ENCODE results near the gene ME1.
A peak's percentile ranks its signal among the peaks of the same experiment; 100 is the strongest.
"Not testable (repeated sequence)": the region's sequence is repeated elsewhere in the genome, so short reads cannot be mapped to it uniquely, and the experiment has no call there.

ME1 gene

GRCh38 chr6:83303426-83303825 is 127.4 kb downstream of the ME1 start:
- Histone ChIP-seq H3K27me3 (replicated peaks; ENCODE audit: control insufficient read depth, insufficient read depth, low read length) (no peaks in the 10 kb centered on the region), H3K9ac (ENCODE audit: low read length) (peak overlapping the region; percentile 29), H3K4me3 (ENCODE audit: low read length) (no peak overlapping the region), H3K4me1 (ENCODE audit: control insufficient read depth, insufficient read depth, low read length) (peaks cover 13% of the 10 kb centered on the region), H3K36me3 (ENCODE audit: control insufficient read depth, insufficient read depth, low read length, severe bottlenecking) (peaks cover 68% of the 10 kb centered on the region), H3K9me3 (ENCODE audit: control insufficient read depth, low read length) (no peaks in the 10 kb centered on the region)
- DNase-seq (ENCODE audit: low read depth) = no peak

- Histone ChIP-seq H3K36me3 (ENCODE audit: control insufficient read depth, insufficient read depth, low read length, severe bottlenecking) (peaks cover 70% of the 10 kb centered on the region), H3K27me3 (replicated peaks; ENCODE audit: control insufficient read depth, insufficient read depth, low read length) (no peaks in the 10 kb centered on the region), H3K9me3 (ENCODE audit: control insufficient read depth, low read length) (no peaks in the 10 kb centered on the region), H3K9ac (ENCODE audit: low read length) (no peak overlapping the region), H3K4me1 (ENCODE audit: control insufficient read depth, insufficient read depth, low read length) (peaks cover 8% of the 10 kb centered on the region), H3K4me3 (ENCODE audit: low read length) (no peak overlapping the region)
- no peak for DNase-seq (ENCODE audit: low read depth)
Measured at GRCh38 chr6:83294676-83295075, 136.2 kb downstream of the ME1 start.

DNA sequence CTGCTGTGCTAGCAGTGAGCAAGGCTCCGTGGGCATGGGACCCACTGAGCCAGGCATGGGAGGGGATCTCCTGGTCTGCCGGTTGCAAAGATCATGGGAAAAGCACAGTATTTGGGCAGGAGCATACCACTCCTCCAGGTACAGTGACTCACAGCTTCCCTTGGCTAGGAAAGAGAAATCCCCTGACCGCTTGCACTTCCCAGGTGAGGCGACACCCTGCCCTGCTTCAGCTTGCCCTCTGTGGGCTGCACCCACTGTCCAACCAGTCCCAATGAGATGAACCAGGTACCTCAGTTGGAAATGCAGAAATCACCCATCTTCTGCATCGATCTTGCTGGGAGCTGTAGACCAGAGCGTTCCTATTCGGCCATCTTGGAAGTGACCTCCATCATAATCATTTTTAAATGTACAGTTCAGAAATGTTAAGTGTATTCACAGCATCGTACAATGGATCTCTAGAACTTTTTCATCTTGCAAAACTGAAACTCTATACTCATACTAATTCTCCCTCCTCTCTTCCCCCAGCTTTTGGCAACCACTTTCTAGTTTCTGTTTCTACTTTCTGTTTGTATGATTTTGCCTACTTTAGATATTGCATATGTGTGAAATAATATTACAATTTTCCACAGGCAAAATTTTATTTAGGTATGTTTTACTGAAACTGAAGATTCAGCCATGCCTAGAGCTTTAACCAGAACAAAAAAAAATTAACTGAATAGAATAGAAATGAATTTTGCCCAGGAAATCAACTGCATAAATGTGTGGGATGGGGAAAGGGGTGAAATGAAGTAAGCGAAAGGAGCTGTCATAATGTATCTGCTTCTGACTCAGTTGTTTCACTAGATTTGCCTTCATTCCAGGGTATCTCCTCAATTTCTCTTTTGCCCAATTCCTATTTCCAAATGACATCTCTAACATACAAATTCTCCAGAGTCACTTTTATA is 137.7 kb downstream of the ME1 start:
- peaks cover 62% of the 10 kb centered on the region for H3K36me3 ChIP-seq (ENCODE audit: control insufficient read depth, insufficient read depth, low read length, severe bottlenecking)
- H3K4me1 ChIP-seq (ENCODE audit: control insufficient read depth, insufficient read depth, low read length) = peaks cover 8% of the 10 kb centered on the region
- H3K9ac ChIP-seq (ENCODE audit: low read length) = peak overlapping the region; percentile 14
- no peak for DNase-seq (ENCODE audit: low read depth)
- no peaks in the 10 kb centered on the region for H3K9me3 ChIP-seq (ENCODE audit: control insufficient read depth, low read length)
- H3K4me3 ChIP-seq (ENCODE audit: low read length) = peak overlapping the region; percentile 56
- no peaks in the 10 kb centered on the region for H3K27me3 ChIP-seq (replicated peaks; ENCODE audit: control insufficient read depth, insufficient read depth, low read length)

DNA sequence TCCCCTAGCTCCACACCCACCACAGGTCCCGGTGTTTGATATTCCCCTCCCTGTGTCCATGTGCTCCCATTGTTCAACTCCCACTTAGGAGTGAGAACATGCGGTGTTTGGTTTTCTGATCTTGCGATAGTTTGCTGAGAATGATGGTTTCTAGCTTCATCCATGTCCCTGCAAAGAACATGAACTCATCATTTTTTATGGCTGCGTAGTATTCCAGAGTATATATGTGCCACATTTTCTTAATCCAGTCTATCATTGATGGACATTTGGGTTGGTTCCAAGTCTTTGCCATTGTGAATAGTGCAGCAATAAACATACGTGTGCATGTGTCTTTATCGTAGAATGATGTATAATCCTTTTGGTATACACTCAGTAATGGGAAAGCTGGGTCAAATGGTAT is 143.6 kb downstream of the ME1 start:
- not testable (repeated sequence) for H3K4me3 ChIP-seq (ENCODE audit: low read length); H3K27me3 ChIP-seq (replicated peaks; ENCODE audit: control insufficient read depth, insufficient read depth, low read length); H3K9me3 ChIP-seq (ENCODE audit: control insufficient read depth, low read length); DNase-seq (ENCODE audit: low read depth); H3K4me1 ChIP-seq (ENCODE audit: control insufficient read depth, insufficient read depth, low read length); H3K9ac ChIP-seq (ENCODE audit: low read length)
- H3K36me3 ChIP-seq (ENCODE audit: control insufficient read depth, insufficient read depth, low read length, severe bottlenecking) = peaks cover 21% of the 10 kb centered on the region

GRCh38 chr6:83285917-83286316 is 144.9 kb downstream of the ME1 start:
- DNase-seq (ENCODE audit: low read depth) = no peak

DNA sequence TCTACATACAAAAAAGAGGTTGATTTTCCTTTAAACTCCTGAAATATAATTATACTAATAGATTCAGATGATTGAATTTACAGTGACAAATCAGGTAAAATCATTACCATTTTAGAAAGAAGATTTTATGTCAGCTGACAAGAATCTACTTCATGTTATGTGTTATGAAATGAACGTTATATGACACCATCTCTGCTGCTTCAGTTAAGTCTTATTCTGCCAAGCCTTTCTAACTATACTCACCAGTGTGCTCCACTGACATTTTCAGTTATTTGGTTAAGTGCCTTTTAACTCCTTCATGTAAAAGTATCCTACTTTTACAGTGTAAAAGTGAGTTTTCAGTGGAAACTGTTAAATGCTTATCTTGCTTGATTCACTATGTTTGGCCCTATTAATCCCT is 157.3 kb downstream of the ME1 start:
- peaks cover 27% of the 10 kb centered on the region for H3K36me3 ChIP-seq (ENCODE audit: control insufficient read depth, insufficient read depth, low read length, severe bottlenecking)
- peak; percentile 65 for DNase-seq (ENCODE audit: low read depth)
- H3K4me1 ChIP-seq (ENCODE audit: control insufficient read depth, insufficient read depth, low read length) = peaks cover 31% of the 10 kb centered on the region
- H3K9me3 ChIP-seq (ENCODE audit: control insufficient read depth, low read length) = no peaks in the 10 kb centered on the region
- H3K27me3 ChIP-seq (replicated peaks; ENCODE audit: control insufficient read depth, insufficient read depth, low read length) = no peaks in the 10 kb centered on the region
- no peak overlapping the region for H3K4me3 ChIP-seq (ENCODE audit: low read length)
- no peak overlapping the region for H3K9ac ChIP-seq (ENCODE audit: low read length)

More at GRCh38 chr6:83285917-83286316, 144.9 kb downstream of the ME1 start:
- Histone ChIP-seq H3K9me3 (ENCODE audit: control insufficient read depth, low read length) (no peaks in the 10 kb centered on the region), H3K4me1 (ENCODE audit: control insufficient read depth, insufficient read depth, low read length) (no peaks in the 10 kb centered on the region), H3K9ac (ENCODE audit: low read length) (no peak overlapping the region), H3K27me3 (replicated peaks; ENCODE audit: control insufficient read depth, insufficient read depth, low read length) (no peaks in the 10 kb centered on the region), H3K36me3 (ENCODE audit: control insufficient read depth, insufficient read depth, low read length, severe bottlenecking) (peaks cover 16% of the 10 kb centered on the region), H3K4me3 (ENCODE audit: low read length) (no peak overlapping the region)

DNA sequence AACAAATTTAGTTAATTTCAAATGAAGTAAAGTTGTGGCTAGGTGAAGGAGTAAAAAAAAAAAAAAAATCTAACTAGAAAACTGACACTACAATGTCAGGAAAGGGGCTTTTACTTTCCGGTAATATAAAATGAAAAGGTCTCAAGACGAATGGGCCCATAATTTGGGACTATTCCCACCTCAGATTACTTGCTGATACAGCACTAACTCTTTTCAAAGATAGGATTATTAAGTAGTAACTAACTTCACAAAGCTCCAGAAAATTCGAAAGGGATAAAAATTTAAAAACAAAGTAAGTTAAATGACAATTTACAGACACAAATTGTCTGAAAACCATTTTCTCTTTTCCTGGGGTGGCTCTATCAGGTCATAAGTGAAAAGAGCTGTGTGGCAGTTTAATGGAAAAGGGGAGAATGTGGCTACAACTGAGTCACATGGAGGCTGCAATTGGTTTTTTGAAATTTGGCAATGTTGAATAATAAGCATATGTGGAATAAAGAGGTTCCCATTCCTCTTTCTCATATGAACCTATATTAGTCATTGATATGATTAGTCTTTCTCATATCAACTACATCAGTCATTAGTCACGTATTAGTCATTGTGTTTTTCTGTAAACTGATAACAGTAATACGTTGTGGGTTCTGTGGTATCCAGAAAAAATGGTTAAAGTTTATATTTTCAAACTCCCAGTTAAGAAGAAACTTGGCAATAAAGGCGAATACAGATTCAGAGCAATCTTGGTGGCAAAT is 159.7 kb downstream of the ME1 start:
- H3K9ac ChIP-seq (ENCODE audit: low read length) = no peak overlapping the region
- peak overlapping the region; percentile 29 for H3K4me3 ChIP-seq (ENCODE audit: low read length)
- peaks cover 20% of the 10 kb centered on the region for H3K36me3 ChIP-seq (ENCODE audit: control insufficient read depth, insufficient read depth, low read length, severe bottlenecking)
- H3K4me1 ChIP-seq (ENCODE audit: control insufficient read depth, insufficient read depth, low read length) = peaks cover 31% of the 10 kb centered on the region
- no peaks in the 10 kb centered on the region for H3K9me3 ChIP-seq (ENCODE audit: control insufficient read depth, low read length)
- peak; percentile 64 for DNase-seq (ENCODE audit: low read depth)
- no peaks in the 10 kb centered on the region for H3K27me3 ChIP-seq (replicated peaks; ENCODE audit: control insufficient read depth, insufficient read depth, low read length)

- H3K36me3 ChIP-seq (ENCODE audit: control insufficient read depth, insufficient read depth, low read length, severe bottlenecking) = peaks cover 7% of the 10 kb centered on the region
- H3K4me3 ChIP-seq (ENCODE audit: low read length) = no peak overlapping the region
- H3K9me3 ChIP-seq (ENCODE audit: control insufficient read depth, low read length) = no peaks in the 10 kb centered on the region
- peaks cover 18% of the 10 kb centered on the region for H3K4me1 ChIP-seq (ENCODE audit: control insufficient read depth, insufficient read depth, low read length)
- no peaks in the 10 kb centered on the region for H3K27me3 ChIP-seq (replicated peaks; ENCODE audit: control insufficient read depth, insufficient read depth, low read length)
- peak; percentile 52 for DNase-seq (ENCODE audit: low read depth)
- H3K9ac ChIP-seq (ENCODE audit: low read length) = no peak overlapping the region
Measured at GRCh38 chr6:83265384-83265783, 165.5 kb downstream of the ME1 start.

DNA sequence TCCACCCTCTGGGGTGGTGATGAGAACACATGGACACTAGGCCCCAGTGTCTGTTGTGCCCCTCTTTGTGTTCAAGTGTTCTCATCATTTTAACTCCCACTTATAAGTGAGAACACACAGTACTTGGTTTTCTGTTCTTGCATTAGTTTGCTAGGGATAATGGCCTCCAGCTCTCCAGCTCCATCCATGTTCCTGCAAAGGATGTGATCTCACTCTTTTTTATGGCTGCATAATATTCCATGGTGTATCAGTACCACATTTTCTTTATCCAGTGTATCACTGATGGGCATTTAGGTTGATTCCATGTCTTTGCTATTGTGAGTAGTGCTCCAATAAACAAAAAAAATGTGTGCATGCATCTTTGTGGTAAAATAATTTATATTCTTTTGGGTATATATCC is 170.3 kb downstream of the ME1 start:
- H3K4me1 ChIP-seq (ENCODE audit: control insufficient read depth, insufficient read depth, low read length) = peaks cover 4% of the 10 kb centered on the region
- DNase-seq (ENCODE audit: low read depth) = no peak
- no peaks in the 10 kb centered on the region for H3K9me3 ChIP-seq (ENCODE audit: control insufficient read depth, low read length)
- peaks cover 10% of the 10 kb centered on the region for H3K36me3 ChIP-seq (ENCODE audit: control insufficient read depth, insufficient read depth, low read length, severe bottlenecking)
- no peak overlapping the region for H3K4me3 ChIP-seq (ENCODE audit: low read length)
- H3K9ac ChIP-seq (ENCODE audit: low read length) = no peak overlapping the region
- no peaks in the 10 kb centered on the region for H3K27me3 ChIP-seq (replicated peaks; ENCODE audit: control insufficient read depth, insufficient read depth, low read length)

- Histone ChIP-seq H3K9me3 (ENCODE audit: control insufficient read depth, low read length) (no peaks in the 10 kb centered on the region), H3K4me1 (ENCODE audit: control insufficient read depth, insufficient read depth, low read length) (no peaks in the 10 kb centered on the region), H3K27me3 (replicated peaks; ENCODE audit: control insufficient read depth, insufficient read depth, low read length) (no peaks in the 10 kb centered on the region), H3K4me3 (ENCODE audit: low read length) (no peak overlapping the region), H3K9ac (ENCODE audit: low read length) (no peak overlapping the region), H3K36me3 (ENCODE audit: control insufficient read depth, insufficient read depth, low read length, severe bottlenecking) (peaks cover 9% of the 10 kb centered on the region)
- DNase-seq (ENCODE audit: low read depth) = no peak
Measured at GRCh38 chr6:83258517-83258916, 172.3 kb downstream of the ME1 start.

GRCh38 chr6:83257791-83258190 is 173.1 kb downstream of the ME1 start:
- Histone ChIP-seq H3K4me1 (ENCODE audit: control insufficient read depth, insufficient read depth, low read length) (peaks cover 2% of the 10 kb centered on the region), H3K9me3 (ENCODE audit: control insufficient read depth, low read length) (no peaks in the 10 kb centered on the region)

More at GRCh38 chr6:83257791-83258190, 173.1 kb downstream of the ME1 start:
- H3K36me3 ChIP-seq (ENCODE audit: control insufficient read depth, insufficient read depth, low read length, severe bottlenecking) = peaks cover 17% of the 10 kb centered on the region
- no peak overlapping the region for H3K4me3 ChIP-seq (ENCODE audit: low read length)
- H3K27me3 ChIP-seq (replicated peaks; ENCODE audit: control insufficient read depth, insufficient read depth, low read length) = no peaks in the 10 kb centered on the region
- no peak overlapping the region for H3K9ac ChIP-seq (ENCODE audit: low read length)
- no peak for DNase-seq (ENCODE audit: low read depth)

Measured in adipocyte (in vitro differentiated cells).